ENCODE data around the gene PLCB3. TPM values are rescaled to one million over a fixed set of nuclear protein-coding genes. Genes with fewer than 3 reads are reported as not detected.

PLCB3 gene
- total RNA-seq, 1 experiment from 2014 or later = 80.2 TPM

DNA sequence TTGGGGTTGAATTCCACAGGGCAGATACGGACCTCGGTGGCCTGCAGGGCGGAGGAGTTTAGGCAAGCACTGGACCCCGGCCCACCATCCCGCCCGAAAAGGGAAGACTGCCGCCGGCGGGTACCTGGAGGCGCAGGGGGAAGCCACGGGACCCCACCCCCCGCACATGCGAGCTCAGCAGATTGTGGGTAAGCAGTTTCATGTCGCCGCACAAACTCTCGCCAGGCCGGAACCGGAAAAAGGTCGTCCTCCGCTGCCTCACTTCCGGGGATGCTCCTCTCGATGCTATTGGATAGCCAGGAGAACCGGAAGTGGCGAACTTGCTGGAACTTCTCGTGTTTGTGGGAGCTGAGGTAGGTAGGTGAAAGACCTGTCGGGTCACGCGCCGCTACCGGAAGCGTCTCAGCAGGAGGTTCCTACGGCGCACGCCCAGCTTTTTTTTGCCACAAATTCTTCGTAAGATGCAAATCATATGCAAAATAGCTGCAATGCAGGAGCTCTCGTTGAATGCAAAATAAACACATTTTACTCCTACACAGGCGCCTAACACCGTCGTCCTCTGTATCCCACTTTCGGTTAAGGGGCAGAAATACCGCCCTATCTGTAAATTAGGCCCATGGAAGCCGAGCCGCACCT, 66.1 kb downstream of the PLCB3 start, which contains the start of gene TRMT112:
Gene TRMT112, minus strand, starts transcription at position 235 of the 636 bp plus-strand sequence. Its CDS starts 33 bp downstream, at position 202.
- H2AFZ ChIP-seq (ENCODE audit: low read length) = peak within 1 kb of the TSS; percentile 43
- Mint-ChIP-seq H3K4me3 (peak within 1 kb of the TSS; percentile 90 to 93), H3K36me3 (ENCODE audit: insufficient read depth in 1 of 3, low read depth in 3 of 3) (peaks cover 25 to 52% (median 43%) of the 10 kb centered on the region in 3 experiments; a peak in 6 of 7 replicates), H3K4me1 (peaks cover 16 to 17% of the 10 kb centered on the region in 2 experiments), H3K27ac (peak within 1 kb of the TSS; percentile 99 to 100 (median 99)), H3K9me3 (no peaks in the 10 kb centered on the region), H3K27me3 (ENCODE audit: low read depth) (no peaks in the 10 kb centered on the region)
- peaks cover 3% of the 10 kb centered on the region for H3K23me2 ChIP-seq (ENCODE audit: insufficient read length, low read depth, low read length, poor library complexity, severe bottlenecking)
- H4K5ac ChIP-seq (ENCODE audit: insufficient read length, low read depth, low read length) = no peak within 1 kb of the TSS
- no peak within 1 kb of the TSS for H2BK5ac ChIP-seq (ENCODE audit: insufficient read length, low read length)
- H3K9ac ChIP-seq (ENCODE audit: extremely low read depth, insufficient read length, low read length) = peak within 1 kb of the TSS; percentile 73
- H2BK20ac ChIP-seq (ENCODE audit: low read depth, low read length, poor library complexity, severe bottlenecking) = no peak within 1 kb of the TSS
- no peak within 1 kb of the TSS for H2BK12ac ChIP-seq (ENCODE audit: insufficient read length, low read depth, low read length)
- H3K4ac ChIP-seq (ENCODE audit: low read depth, low read length) = no peak within 1 kb of the TSS
- H3K56ac ChIP-seq (ENCODE audit: insufficient read length, low read depth, low read length) = no peak within 1 kb of the TSS
- no peaks in the 10 kb centered on the region for H3K27me3 ChIP-seq (ENCODE audit: insufficient read depth, low read length)
- no peaks in the 10 kb centered on the region for H3K4me1 ChIP-seq (ENCODE audit: insufficient read depth, low read length)
- H4K20me1 ChIP-seq (ENCODE audit: control insufficient read depth, insufficient read depth, insufficient read length) = peaks cover 2% of the 10 kb centered on the region
- H3K18ac ChIP-seq (ENCODE audit: insufficient read length, low read depth, low read length) = peak within 1 kb of the TSS; percentile 76
- WGBS (ENCODE audit: extremely low coverage, insufficient read length, low lambda C conversion rate) = no CpG with 5 or more reads among the region's 43 CpGs
- H3K27ac ChIP-seq (ENCODE audit: insufficient read length, low read depth, low read length) = peak within 1 kb of the TSS; percentile 79
- no peaks in the 10 kb centered on the region for H3K9me3 ChIP-seq (ENCODE audit: control insufficient read depth, low read depth, low read length)
- no peak within 1 kb of the TSS for H2BK15ac ChIP-seq (ENCODE audit: low read depth, low read length)
- no peak within 1 kb of the TSS for H4K91ac ChIP-seq (ENCODE audit: insufficient read length, low read depth, low read length)
- peak within 1 kb of the TSS; percentile 51 for H3K4me2 ChIP-seq (ENCODE audit: insufficient read depth, insufficient read length, low read length)
- no peak within 1 kb of the TSS for H3K23ac ChIP-seq (ENCODE audit: insufficient read length, low read depth, low read length)
- no peak within 1 kb of the TSS for H2BK120ac ChIP-seq (ENCODE audit: low read depth, low read length, poor library complexity, severe bottlenecking)
- no peak within 1 kb of the TSS for H4K8ac ChIP-seq (replicated peaks; ENCODE audit: insufficient read length, low read depth, low read length)
- H3K79me2 ChIP-seq (ENCODE audit: insufficient read depth, low read length) = peaks cover 4% of the 10 kb centered on the region; the same call in 1 of the 2 replicates
- H2AK5ac ChIP-seq (ENCODE audit: insufficient read length, low read length) = no peak within 1 kb of the TSS
- peak within 1 kb of the TSS; percentile 77 for H3K14ac ChIP-seq (ENCODE audit: insufficient read depth, low read length)
- peak; percentile 99 for DNase-seq
- TF ChIP-seq CTCF (conservative IDR thresholded peaks at IDR 0.05) = no peak
- no peaks in the 10 kb centered on the region for H3K79me1 ChIP-seq (ENCODE audit: insufficient read depth, low read depth, low read length, poor library complexity, severe bottlenecking)
- no peak within 1 kb of the TSS for H3T11ph ChIP-seq (ENCODE audit: low read length)

All from H9 (cell line).